Hepatocyte (in vitro differentiated cells): ENCODE measurements around the gene ACAP3. TPM values are rescaled to one million over a fixed set of nuclear protein-coding genes. Genes with fewer than 3 reads are reported as not detected.

Experiments used
- DNase-seq: peaks from one replicate; pipeline ENCODE4 v3.0.0-alpha.2; 2016; ENCODE audit warnings: low spot score
- H2AFZ ChIP-seq: fragments of 200-600 bp; sonication (generic); 2 replicates; pipeline ENCODE4 v1.6.0; 2016; ENCODE audit warnings: antibody characterized with exemption, mild to moderate bottlenecking
- H3K27ac ChIP-seq: fragments of 200-600 bp; sonication (generic); 2 replicates; pipeline ENCODE4 v1.5.1; 2016; ENCODE audit warnings: mild to moderate bottlenecking
- H3K27me3 ChIP-seq: fragments of 200-600 bp; sonication (generic); 2 replicates; pipeline ENCODE4 v1.6.1; 2016
- H3K36me3 ChIP-seq: fragments of 200-600 bp; sonication (generic); replicated peaks from 2 replicates; pipeline ENCODE4 v1.5.1; 2016; ENCODE audit warnings: low read depth; ENCODE audit not compliant: insufficient read depth
- H3K4me1 ChIP-seq: fragments of 200-600 bp; sonication (generic); 2 replicates; pipeline ENCODE4 v1.5.1; 2016; ENCODE audit warnings: mild to moderate bottlenecking, moderate library complexity; ENCODE audit not compliant: insufficient read depth
- H3K4me2 ChIP-seq: fragments of 200-600 bp; sonication (generic); 2 replicates; pipeline ENCODE4 v1.6.0; 2016
- H3K4me3 ChIP-seq: fragments of 200-600 bp; sonication (generic); 2 replicates; pipeline ENCODE4 v1.5.1; 2016; ENCODE audit warnings: mild to moderate bottlenecking
- H3K79me2 ChIP-seq: fragments of 200-600 bp; sonication (generic); 2 replicates; pipeline ENCODE4 v1.6.0; 2017; ENCODE audit warnings: mild to moderate bottlenecking
- H3K9me2 ChIP-seq: fragments of 200-600 bp; sonication (generic); replicated peaks from 2 replicates; pipeline ENCODE4 v1.6.0; 2017; ENCODE audit warnings: mild to moderate bottlenecking; ENCODE audit not compliant: insufficient read depth
- H3K9me3 ChIP-seq: fragments of 200-600 bp; sonication (generic); 2 replicates; pipeline ENCODE4 v1.5.1; 2016; ENCODE audit warnings: low read depth, mild to moderate bottlenecking
- H4K20me1 ChIP-seq: fragments of 200-600 bp; sonication (generic); 2 replicates; pipeline ENCODE4 v1.6.0; 2016; ENCODE audit warnings: mild to moderate bottlenecking; ENCODE audit not compliant: insufficient read depth, poor library complexity, severe bottlenecking
- EZH2 ChIP-seq: fragments of 200-600 bp; sonication (generic); IDR thresholded peaks from 2 replicates; pipeline ENCODE4 v1.6.1; 2016; ENCODE audit warnings: antibody characterized with exemption, mild to moderate bottlenecking, borderline replicate concordance
- EZH2phosphoT487 ChIP-seq: fragments of 200-600 bp; sonication (generic); IDR thresholded peaks from one replicate; pipeline ENCODE4 v1.6.1; 2018; ENCODE audit warnings: antibody characterized with exemption, mild to moderate bottlenecking, low read depth, moderate library complexity; ENCODE audit not compliant: unreplicated experiment, severe bottlenecking
- WGBS: methylation state at CpG from one replicate; pipeline ENCODE4 v1.1.6; 2016; ENCODE audit warnings: low lambda C conversion rate; ENCODE audit errors: missing lambda C conversion rate; 5-methylcytosine and 5-hydroxymethylcytosine counted together
- polyA plus RNA-seq: library from polyadenylated mRNA; unstranded; fragments of >200 nt; fragmentation: Nextera tagmentation; extraction: Ambion mirVana; gene quantifications from 2 replicates; pipeline ENCODE4 v1.2.1, GENCODE V29; 2016
- total RNA-seq: library from RNA; depleted of rRNA; stranded (reverse); fragments of >200 nt; gene quantifications from 2 replicates; pipeline ENCODE4 v1.2.3, GENCODE V29; 2014
- TF ChIP-seq, protein P1 (sequence below): fragments of 200-600 bp; sonication (generic); IDR thresholded peaks from 2 replicates; pipeline ENCODE4 v1.5.1; 2016; ENCODE audit warnings: antibody characterized with exemption, mild to moderate bottlenecking; ENCODE audit not compliant: poor library complexity

The ACAP3 gene
- total and polyA plus RNA-seq, 2 experiments from 2014 or later: 56.0 to 87.1 TPM

DNA sequence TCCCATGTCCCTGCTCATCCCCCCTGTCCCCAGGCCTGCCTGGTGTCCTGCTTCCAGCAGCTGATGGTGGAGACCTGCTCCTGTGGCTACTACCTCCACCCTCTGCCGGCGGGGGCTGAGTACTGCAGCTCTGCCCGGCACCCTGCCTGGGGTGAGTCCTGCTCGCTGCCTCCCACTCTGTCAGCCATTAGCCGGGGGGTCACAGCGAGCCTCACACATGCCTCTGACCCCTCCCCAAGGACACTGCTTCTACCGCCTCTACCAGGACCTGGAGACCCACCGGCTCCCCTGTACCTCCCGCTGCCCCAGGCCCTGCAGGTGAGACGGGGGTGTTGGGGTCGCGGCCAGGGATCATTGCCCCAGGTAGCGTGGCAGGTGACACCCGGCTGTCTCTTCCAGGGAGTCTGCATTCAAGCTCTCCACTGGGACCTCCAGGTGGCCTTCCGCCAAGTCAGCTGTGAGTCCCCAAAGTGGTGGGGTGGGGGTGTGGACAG, 17.4 kb downstream of the ACAP3 start:
- no peaks in the 10 kb centered on the region for H3K9me2 ChIP-seq
- no peak overlapping the region for H3K4me3 ChIP-seq
- no peak overlapping the region for H2AFZ ChIP-seq
- H3K27me3 ChIP-seq: no peaks in the 10 kb centered on the region
- no peaks in the 10 kb centered on the region for H3K4me1 ChIP-seq
- H3K27ac ChIP-seq: no peak overlapping the region
- TF ChIP-seq EZH2phosphoT487 (no peak), EZH2 (no peak)
- TF ChIP-seq, protein P1, sequence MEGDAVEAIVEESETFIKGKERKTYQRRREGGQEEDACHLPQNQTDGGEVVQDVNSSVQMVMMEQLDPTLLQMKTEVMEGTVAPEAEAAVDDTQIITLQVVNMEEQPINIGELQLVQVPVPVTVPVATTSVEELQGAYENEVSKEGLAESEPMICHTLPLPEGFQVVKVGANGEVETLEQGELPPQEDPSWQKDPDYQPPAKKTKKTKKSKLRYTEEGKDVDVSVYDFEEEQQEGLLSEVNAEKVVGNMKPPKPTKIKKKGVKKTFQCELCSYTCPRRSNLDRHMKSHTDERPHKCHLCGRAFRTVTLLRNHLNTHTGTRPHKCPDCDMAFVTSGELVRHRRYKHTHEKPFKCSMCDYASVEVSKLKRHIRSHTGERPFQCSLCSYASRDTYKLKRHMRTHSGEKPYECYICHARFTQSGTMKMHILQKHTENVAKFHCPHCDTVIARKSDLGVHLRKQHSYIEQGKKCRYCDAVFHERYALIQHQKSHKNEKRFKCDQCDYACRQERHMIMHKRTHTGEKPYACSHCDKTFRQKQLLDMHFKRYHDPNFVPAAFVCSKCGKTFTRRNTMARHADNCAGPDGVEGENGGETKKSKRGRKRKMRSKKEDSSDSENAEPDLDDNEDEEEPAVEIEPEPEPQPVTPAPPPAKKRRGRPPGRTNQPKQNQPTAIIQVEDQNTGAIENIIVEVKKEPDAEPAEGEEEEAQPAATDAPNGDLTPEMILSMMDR: peak; percentile 46
- H3K9me3 ChIP-seq: no peaks in the 10 kb centered on the region
- no peaks in the 10 kb centered on the region for H4K20me1 ChIP-seq
- H3K4me2 ChIP-seq: no peak overlapping the region
- no peaks in the 10 kb centered on the region for H3K79me2 ChIP-seq
- WGBS: 63% methylated on average over 15 of the region's 15 CpGs
- DNase-seq: peak; percentile 75
- H3K36me3 ChIP-seq: no peaks in the 10 kb centered on the region

GRCh38 chr1:1287288-1288110, 20.2 kb downstream of the ACAP3 start:
- WGBS: 93% methylated on average over 42 of the region's 46 CpGs
- Histone ChIP-seq H3K36me3 (no peaks in the 10 kb centered on the region), H3K4me3 (no peak overlapping the region), H2AFZ (no peak overlapping the region), H3K27me3 (no peaks in the 10 kb centered on the region), H3K9me2 (no peaks in the 10 kb centered on the region), H3K27ac (no peak overlapping the region), H3K4me2 (no peak overlapping the region), H3K4me1 (no peaks in the 10 kb centered on the region), H4K20me1 (no peaks in the 10 kb centered on the region), H3K79me2 (no peaks in the 10 kb centered on the region), H3K9me3 (no peaks in the 10 kb centered on the region)
- TF ChIP-seq EZH2phosphoT487: no peak
- TF ChIP-seq, protein P1: no peak
- no peak for TF ChIP-seq EZH2
- DNase-seq: no peak

GRCh38 chr1:1286313-1287261, 21.1 kb downstream of the ACAP3 start:
- no peaks in the 10 kb centered on the region for H3K27me3 ChIP-seq
- no peak overlapping the region for H3K27ac ChIP-seq
- H3K4me3 ChIP-seq: no peak overlapping the region
- no peaks in the 10 kb centered on the region for H3K36me3 ChIP-seq
- no peaks in the 10 kb centered on the region for H3K4me1 ChIP-seq
- no peak overlapping the region for H3K4me2 ChIP-seq
- TF ChIP-seq, protein P1: no peak
- TF ChIP-seq EZH2phosphoT487: no peak
- TF ChIP-seq EZH2: no peak
- H3K9me3 ChIP-seq: no peaks in the 10 kb centered on the region
- WGBS: 84% methylated on average over 39 of the region's 50 CpGs
- H3K79me2 ChIP-seq: no peaks in the 10 kb centered on the region
- no peaks in the 10 kb centered on the region for H3K9me2 ChIP-seq
- no peaks in the 10 kb centered on the region for H4K20me1 ChIP-seq
- no peak overlapping the region for H2AFZ ChIP-seq
- no peak for DNase-seq
